ELR (cell line): ENCODE data around the gene MAGI2.

ENCODE experiments used
- DNase-seq: peaks from one replicate; pipeline ENCODE4 v3.0.0-alpha.2; 2015; ENCODE audit warnings: low read depth

The MAGI2 gene

DNA sequence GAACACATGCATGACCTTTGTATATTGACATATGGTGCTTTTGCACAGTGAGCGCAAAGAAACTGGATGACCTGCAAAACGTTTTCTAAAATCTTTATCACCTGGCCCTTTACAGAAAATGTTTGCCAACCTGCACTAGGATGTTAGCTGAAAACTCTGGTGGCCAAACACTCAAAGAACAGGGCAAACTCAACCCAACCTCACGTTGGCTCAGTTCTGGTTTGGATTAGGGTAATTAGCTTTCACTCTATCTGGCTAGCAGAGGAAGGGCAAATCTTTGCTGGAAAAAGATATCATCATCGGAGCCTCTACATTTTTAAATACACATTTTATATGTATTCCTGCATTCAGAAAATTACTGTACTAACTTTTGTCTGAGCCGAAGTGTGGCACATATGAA, 966.0 kb downstream of the MAGI2 start:
- no peak for DNase-seq

DNA sequence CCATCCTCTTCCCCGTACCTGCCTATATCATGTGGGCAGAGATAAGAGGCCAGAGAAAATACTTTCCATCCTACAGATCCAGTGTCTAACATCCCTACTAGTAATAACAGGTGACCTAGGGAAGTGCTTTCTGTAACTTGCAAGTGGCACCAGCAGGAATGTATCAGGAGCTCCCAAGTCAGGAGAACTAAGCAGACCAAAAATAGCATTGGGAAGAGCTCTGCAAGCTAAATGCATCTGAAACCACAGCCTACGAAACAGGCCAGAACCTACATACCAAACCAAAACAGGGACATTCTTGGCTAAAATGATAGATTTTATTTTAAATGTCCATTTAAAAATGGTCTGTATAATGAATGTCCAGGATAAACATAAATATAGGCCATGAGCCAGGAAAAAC, 974.1 kb downstream of the MAGI2 start:
- no peak for DNase-seq

DNA sequence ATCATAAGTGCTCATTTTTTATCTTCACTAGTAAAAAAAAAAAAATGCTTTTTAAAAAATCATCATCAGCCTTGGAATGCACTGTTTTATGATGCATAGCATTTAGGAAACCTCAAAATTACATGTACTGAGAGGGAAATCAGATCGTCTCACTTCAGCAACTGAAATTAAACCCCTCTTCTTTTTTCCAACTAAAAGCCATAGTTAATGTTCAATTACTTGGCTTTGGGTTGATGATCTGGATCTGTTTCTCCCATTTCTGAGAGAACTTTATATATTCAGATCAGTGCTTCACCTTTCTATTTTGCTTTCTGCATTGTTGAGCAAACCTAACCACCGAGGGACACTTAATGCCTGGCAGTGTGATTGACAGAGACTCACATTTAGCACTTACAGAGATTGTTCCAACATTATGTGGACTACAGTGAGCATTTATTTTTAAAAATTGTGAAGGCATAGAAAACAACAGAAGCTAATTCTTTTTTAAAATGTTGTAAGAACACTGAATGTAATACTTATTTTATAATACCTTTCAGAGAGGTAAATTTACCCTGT, 976.5 kb downstream of the MAGI2 start:
- no peak for DNase-seq

DNA sequence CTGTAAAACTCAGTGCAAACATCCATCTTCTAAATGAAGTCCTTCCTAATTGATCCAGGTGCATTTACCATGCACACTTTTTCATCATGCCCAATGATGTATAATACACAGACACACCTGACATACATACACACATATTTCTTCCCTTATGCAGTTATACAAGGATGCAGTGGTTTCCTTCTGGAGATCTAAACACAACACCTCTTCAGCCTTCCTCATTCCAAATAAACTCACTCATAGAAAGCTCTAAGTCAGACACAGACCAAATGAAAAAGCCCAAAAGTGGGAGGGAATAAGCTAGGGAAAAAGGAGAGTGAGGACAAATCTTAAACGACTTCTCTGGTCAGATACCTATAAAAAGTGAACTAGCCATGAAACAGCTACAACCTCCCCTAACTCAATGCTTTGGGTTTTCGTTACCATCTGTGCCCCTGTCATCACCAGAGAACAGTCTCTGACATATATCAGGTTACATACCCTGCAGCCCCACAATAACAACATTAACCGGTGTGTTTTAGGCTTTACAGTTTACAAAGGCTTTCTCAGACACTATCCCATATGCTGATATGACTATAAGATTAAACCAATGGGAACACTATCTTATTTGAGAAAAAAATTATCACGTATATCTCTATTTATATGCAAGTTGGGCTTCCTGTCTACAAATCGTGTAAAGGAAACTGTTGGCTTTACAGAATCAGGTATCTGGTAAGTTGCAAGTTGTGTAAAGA, 979.7 kb downstream of the MAGI2 start:
- no peak for DNase-seq

DNA sequence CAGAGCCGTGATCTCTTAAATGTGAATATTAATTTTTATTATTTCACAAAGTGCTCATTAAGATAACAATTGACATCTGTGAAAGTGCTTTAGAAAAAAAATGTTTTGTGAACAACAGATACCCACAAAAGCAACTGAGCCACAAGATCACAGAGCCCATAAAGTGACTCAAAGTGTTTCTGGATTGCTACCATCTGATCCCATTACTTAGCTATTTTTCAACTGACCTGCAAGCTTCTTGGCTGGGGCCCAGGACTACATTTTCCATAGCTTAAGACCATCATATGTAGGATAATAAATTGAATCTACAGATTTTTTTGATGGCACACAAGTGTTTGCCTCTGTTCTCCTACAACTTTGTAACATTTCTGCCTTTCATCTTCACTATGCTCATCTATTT, 980.4 kb downstream of the MAGI2 start:
- peak; percentile 4 for DNase-seq

DNA sequence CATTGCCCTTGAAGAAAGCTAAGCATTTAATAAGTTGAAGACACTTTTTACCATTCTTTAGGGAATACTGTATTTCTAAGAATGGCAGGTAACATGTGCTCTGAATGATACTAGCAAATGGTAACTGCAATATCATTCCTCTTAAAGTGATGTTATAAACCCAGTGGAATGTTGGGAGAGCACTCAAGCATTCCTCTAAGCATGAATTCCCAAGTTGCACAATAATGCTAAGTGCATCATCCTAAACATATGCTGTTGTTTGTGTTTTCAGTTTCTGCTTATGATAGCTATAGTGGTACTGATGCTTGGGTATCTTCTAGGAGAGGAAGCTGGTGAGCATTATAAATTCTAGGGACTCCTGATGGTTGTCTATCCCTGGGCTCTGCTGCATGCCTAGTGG, 980.9 kb downstream of the MAGI2 start:
- DNase-seq = peak; percentile 45

DNA sequence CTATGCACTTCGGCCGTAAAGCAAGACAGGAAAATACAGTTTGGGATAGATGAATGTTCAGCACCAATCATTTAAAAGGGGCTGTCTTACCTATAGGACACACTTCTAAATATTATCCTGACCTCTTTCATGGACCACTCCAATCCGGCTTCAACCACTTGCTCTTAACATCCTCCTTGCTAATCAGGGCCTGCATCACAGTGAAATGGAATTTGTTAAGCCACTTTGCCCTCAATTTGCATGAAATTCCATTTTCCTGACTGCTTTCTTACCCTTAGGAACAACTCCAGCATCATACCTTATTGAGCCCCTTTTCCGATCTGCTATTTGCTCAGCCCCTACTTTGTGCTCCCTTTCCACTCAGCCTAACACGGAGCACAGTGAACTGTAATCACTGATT, 987.6 kb downstream of the MAGI2 start:
- DNase-seq = no peak

DNA sequence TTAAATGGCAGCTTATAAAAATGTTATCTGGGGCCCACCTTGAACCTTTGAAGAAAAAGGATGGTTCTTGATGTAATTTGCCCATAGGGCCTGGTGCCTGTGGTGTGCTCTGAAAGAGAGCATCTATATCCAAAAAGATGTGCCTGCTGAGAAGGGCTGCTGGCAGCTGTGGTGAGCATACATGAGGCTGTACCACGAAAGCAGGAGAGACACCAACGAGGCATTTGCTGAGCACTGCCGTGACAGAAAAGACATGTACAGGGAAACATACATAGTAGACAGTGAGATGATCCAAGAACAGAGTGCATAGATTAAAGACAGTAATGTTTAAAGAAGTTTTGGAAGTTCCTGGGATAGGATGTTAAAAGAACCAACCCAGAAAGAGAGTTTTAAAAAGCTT, 990.4 kb downstream of the MAGI2 start:
- DNase-seq = no peak

DNA sequence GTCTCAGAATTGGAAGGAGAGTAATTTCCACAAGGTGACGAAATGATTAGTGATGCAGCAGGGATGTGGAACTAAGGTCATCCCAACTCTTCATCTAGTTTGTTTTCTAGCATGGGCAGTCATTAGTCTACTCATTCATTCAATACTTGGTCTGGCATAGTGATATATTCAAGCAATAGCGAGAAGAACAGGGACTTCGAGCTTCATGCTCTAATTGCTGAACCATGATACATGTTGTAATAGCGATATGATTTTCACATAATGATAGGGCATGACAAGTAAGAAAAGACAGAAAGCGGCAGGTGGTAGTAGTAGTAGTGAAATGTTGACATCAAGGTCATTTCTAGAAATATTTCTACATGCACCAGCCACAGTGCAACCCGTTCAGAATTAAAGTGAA, 1002.8 kb downstream of the MAGI2 start:
- DNase-seq = no peak

DNA sequence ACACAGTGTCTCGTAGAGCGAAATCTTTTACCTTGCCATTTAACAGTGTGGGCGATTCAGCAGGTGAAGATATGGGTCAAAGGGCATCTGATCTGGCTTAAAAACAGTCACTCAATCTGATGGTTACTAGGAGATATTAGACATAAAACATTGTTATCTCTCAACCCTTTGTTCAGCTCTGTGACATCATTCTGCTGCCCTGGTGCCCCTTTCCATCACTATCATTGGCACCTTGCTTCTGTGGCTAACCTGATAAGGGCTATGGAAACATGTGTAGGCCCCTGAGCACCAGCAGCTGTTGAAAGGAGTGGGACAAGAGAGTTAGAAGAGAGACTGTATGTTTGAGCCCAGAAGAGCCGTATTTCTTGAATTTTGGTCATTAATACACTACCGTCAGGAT, 1004.6 kb downstream of the MAGI2 start:
- no peak for DNase-seq

DNA sequence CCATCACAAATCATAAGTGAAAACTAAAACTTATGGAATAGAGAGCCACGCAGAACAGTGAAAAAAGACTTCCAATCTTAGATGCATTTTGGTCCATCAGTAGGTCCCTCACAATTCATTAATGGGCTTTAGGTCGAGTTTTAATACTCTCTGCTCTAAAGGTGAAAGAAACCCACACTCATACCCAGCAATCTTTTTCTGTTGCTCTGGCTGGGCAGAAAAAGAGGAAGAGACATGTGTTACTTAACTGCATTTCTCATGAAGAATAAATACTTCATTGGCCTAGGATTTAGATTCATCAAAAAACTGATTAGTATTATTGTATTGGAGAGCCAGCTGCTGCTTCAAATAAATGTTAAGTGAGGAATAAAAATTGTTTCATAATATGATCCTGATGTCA, 1009.2 kb downstream of the MAGI2 start:
- no peak for DNase-seq

DNA sequence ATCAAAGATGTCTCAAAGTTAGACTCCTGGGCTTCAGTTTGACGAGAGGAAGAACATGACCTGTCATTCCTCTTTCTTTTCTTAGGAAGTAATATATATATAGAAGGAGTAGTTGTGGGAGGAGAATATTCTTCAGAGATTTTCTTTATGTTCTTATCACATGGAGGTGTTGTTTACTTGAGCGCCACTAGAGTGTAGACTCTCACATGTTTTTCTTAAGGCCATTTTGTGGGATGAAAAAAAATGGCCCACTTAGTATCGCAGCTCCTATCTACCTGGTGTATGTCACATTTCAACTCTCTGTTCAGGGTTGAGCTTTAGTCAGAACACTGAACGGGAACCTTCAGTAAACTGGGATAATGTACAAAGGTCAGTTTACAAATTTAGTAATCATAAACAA, 1009.7 kb downstream of the MAGI2 start:
- no peak for DNase-seq

DNA sequence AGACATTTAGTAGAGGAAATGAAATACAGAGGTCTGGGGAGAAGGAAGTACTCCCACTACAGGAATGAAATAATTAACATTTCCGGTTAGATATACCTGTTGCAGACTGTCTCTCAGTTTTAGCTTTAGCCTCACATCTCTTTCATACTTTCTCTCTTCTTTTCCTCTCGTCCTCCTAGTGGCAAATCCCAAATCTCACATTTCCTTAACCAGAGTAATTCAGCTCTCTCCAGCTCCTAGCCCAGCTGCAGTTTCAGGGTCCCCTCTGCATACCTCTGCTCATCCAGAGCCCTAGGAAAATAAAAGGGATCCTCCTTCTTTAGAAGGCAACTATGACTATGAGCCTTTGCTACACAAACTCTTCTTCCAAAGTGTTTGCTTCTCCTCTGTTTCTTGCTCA, 1011.7 kb downstream of the MAGI2 start:
- no peak for DNase-seq

DNA sequence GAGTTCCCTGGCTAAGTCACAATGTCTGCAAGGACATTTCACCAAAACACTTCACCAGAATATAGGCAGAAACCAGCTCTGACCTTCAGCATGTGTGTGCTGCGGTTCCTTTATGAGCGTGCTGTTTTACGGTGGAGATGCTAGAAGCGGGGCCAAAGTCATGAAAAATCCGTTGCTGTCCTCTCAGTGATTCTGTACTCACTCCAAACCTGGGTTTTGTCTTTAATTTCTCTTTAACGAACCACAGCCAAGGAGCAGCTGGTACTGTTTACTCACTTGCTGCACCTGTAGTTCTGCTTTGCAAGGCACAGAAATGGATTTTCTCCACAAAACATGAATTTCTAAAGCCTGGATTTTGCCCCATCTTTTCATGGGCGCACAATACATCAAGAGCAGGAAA, 1015.0 kb downstream of the MAGI2 start:
- no peak for DNase-seq

DNA sequence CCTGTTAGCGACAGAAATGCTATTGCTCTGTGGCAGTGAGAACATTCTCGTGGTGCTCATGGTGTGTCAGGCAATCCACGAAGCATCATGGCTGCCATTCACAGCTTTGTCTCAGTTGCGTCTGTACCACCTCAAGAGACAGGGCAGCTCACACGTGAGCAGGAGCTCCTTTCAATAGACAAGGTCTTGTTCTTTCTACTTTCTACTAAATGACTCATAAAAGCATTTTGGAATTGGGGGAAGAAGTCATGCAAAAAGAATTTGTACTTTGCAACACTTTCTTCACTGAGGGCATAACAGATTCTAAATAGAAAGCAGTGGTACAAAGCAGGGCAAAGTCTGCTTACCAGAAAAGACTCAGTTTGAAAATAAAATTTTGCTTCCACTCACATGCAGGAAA, 1016.3 kb downstream of the MAGI2 start:
- DNase-seq = peak; percentile 34

DNA sequence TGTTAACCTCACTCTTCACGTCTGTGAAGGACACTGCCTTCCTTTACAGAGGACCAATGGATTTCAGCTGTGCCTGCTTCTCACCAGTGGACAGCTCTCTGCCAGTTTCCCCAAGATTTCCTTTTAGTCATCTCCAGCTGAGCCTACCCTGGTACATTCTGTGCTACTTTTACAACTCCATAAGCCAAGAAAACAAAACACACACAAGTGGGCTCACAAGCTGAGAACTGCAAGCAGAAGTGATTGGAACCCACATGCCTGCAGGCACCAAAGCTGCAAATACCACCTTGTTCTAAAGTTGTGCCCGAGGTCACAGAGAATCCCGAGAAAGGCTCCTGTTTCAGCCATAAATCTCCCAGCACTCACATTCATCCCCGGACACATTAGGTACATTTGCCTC, 1018.1 kb downstream of the MAGI2 start:
- no peak for DNase-seq

DNA sequence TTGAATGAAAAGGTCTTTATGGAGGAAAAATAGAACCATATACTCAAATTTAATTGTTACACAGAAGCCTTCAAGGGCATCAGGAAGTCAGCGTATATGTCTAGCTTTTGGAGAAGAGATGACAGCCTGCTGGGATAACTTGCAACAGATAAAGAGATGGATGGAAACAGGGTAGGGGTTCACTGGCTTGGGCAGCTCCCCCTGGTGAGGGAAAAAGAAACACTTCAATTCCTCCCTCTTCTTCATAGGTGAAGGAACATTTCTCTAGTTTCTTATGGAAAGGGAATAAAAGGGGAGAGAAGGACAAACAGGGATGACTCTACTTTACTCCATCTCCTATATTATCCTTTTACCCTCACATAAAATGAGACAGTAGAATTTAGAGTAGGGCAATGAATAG, 1019.2 kb downstream of the MAGI2 start:
- DNase-seq = no peak

DNA sequence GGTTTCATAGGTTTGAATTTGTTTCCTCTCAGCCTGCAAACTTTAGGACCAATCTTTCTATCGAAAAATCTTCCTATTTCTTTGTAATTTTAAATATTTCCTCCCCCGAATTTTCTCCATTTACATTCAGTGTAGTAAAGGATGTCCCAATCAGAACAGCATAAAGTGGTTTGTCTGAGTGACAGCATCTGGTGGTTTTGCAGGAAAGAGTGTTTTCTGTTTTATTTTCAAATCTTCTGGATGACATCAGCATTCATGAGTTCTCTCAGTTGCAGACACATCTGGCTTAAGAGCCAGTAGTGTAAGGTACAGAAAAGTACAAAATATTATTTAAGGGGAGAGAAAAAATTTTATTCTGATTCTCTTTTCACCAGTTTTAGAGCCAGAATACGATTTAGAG, 1020.0 kb downstream of the MAGI2 start:
- DNase-seq = no peak

DNA sequence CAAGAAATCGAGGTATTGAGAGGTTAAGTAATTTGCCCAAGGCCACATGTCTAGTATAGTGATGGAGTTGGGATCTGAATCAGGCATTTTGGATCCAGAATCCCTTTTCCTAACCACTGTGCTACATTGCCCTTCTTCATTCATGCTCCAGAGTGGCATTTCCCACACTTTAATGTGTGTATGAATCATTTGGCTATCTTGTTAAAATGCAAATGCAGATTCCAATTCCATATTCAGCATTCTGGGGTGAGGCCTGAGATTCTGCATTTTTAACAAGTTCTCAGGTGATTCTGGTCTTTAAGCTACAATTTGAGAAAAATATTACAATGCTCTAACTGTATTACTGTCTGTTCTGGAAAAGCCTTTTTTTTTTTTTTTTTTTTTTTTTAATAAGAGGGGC, 1023.6 kb downstream of the MAGI2 start:
- DNase-seq = no peak

DNA sequence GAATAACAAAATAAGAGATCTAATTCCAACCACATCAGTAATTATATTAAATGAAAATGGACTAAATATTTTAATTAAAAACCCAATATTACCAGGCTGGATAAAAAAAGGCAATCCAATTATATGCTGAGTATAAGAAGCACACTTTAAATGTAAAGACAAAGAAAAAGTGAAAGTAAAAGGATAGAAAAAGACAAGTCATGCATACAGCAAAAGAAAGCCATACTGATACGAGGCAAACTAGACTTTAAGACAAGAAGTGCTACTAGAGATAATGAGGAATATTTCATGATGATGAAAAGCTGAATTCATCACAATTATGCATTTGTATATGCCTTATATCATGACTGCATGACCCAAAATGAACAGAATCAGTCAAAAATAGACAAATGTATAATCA, 1026.3 kb downstream of the MAGI2 start:
- no peak for DNase-seq

DNA sequence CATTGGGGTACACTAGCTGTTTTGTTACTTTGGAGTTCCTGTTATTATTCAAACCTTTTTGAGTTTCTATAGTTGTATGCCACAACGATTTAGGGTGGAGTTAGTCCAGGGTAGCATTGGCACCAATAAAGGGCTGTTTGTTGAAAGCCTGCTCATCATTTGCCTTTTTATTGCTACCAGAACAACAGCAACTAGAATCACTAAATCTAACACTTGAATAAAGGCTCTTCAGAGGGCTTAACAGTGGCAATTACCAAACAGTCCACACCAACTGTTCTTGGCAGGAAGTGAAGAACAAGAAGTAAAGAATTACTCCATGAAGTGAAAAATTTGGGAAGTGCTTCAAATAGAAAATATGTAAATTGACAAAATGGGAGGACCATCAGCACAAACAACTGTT, 1033.5 kb downstream of the MAGI2 start:
- DNase-seq = no peak

DNA sequence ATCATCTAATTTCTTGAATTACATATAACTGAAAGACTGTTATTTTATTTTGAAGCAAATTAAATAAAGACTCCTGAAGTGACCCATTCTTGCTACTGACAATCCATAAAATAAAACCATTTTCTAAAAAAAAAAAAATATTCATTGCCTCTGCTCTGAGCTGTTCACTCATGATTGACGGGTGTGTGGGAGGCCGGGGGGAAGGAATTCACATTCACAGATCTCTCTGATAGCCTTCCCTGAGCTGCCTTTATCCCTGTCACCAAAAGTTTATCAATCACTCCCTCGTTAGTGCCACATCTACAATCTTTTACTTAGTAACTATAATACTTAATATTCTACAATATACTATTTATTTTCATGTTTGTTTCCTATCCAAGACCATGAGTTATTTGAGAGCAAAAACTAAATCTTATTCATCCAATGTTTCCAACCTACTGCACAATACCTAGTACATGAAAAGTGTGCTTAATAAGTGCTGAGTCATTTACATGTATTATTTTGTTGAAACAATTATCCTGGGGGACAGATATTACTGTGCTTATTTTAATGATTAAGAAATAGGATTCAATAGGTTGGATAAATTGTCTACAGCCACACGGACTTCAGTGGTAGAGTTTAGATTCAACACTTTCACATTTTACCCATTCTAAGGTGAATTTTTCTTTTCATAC, 1036.2 kb downstream of the MAGI2 start:
- DNase-seq = no peak

DNA sequence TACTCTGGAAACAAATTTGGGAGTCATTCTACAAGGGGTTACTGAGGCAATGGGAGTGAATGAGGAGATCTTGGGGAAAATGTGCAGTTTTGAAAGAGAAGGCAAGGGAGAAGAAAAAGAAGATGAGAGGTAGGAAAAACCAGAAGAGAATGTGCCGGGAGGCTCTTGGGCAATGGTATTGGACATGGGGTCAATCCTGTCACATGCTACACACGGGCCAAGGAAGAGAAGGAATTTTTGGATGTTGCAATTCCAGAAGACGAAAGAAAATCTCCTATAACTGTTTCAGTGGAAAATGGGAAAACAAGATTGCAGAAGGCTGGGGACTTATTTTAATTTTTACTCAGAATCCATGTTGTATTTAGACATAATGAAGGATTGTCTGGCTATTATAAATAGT, 1039.9 kb downstream of the MAGI2 start:
- no peak for DNase-seq
